ENCODE measurements around the gene PARVB.

Gene PARVB

DNA sequence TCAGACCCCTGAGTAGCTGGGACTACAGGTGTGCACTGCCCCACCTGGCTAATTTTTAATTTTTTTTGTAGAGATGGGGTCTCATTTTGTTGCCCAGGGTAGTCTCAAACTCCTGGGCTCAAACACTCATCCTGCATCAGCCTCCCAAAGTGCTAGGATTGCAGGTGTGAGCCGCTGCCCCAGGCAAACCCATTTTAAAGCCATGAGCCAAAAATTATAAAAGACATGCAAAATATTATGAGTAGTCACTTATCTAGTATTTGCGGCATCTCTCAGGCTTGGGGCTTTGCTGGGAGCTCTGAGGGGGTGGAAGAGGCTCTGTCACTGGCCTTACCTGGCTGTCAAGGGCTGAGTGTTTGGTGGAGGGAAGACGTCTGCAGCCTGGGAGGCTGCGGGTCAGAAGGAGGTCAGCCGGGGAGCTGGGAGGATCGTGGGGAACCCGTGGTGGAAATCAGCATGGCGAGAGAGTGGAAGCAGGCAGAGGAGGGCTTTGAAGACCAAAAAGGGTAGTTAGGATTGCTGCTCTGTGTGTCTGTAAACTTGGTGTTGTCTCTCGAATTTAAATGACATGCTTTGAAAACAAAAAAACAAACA, 87.6 kb downstream of the PARVB start:
- no peak for DNase-seq

DNA sequence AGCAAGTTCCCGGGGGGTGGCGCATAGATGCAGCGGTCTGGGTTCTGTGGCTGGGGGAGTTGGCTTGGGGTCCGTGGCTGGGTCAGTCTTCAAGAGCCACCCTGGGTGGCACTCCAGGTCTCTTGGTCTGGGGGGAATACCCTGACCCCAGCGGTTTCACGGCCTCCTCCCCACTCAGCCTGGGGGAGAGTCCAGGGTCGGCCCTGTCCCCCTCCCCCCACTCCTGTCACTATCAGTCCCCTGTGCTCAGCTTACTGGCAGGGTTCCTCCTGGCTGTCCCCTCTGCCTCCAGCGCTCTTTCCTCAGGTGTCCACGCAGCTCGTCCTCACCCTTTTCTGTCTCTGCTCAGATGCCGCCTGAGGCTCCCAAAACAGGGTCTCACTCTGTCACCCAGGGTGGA, 88.1 kb downstream of the PARVB start:
- no peak for DNase-seq

DNA sequence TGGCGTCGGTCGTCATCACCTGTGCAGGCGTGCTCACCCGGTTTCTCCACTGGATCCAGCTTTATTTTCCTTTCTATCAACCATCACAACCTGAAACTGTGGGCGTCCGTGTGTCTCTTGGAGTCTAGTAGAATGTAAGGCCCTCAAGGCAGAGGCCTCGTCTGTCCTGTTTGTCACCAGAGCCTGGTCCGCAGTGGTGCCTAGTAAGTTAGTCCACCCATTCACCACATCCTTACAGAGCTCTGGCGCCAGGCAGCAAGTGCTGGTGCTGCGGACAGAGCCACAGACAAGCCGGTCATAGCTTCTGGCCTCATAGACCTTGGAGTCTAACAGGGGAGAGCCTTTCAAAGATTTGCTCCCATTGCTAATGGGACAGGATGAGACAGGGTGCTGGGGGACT, 92.2 kb downstream of the PARVB start:
- no peak for DNase-seq

DNA sequence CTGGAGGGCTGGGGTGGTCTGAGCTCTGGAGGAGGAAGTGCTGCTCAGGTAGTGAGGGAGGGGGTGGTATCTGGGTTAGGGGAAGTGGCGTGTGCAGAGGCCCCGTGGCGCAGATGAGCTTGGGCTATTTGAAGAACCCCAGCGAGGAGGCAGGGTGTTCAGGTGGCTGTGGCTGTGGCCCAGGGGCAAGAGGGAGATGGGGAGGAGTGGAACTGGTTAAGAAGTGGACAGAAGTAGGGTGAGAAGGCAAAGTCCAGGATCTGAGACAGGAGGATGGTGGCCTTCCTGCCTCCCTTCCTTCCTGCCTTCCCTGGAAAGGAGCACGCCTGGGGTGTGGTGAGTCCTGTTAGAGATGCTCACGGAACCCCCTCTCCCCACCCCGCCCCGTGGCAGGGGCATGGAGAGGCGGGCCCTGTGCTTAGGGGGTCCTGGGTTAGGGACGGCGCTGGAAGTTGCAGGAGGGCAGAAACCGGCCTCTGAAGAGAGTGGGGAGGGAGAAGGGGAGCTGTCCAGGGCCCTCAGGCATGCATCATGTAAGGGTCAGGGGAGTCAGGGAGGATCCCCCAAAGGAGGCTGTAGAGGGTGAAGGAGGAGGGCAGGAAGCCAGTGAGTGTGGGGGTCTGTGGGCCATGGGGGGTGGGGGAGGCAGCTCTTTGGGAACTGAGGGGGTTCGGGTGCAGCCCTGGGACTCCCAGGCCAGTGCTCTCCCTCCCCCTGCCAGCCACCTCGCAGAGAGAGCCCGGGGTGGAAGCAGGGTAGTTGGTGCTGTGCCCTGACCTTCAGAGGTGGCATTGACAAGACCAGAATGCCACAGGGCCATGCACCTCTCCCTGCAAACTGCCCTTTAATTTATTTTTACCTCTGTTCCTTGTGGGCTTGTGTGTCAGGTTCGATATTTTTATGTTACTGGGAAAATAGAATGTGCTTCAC, 92.9 kb downstream of the PARVB start:
- no peak for DNase-seq

DNA sequence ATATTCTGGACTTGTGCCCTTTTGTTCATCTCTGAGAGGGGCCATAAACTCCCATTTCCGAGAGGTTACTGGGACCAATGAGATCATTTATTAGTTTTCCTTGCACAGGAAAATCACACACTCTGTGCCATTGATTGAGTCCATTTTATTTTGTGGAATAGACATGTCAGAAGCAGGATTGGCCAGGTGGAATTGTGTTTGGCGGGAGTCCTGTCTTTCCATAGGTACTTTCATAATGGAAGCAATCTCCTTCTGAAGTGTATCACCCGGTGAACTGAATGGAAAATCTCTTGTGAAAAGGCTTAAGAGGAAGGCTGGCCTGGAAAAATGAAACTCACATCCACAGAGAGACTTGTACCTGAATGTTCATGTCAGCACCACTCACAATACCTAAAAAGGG, 93.6 kb downstream of the PARVB start:
- no peak for DNase-seq

DNA sequence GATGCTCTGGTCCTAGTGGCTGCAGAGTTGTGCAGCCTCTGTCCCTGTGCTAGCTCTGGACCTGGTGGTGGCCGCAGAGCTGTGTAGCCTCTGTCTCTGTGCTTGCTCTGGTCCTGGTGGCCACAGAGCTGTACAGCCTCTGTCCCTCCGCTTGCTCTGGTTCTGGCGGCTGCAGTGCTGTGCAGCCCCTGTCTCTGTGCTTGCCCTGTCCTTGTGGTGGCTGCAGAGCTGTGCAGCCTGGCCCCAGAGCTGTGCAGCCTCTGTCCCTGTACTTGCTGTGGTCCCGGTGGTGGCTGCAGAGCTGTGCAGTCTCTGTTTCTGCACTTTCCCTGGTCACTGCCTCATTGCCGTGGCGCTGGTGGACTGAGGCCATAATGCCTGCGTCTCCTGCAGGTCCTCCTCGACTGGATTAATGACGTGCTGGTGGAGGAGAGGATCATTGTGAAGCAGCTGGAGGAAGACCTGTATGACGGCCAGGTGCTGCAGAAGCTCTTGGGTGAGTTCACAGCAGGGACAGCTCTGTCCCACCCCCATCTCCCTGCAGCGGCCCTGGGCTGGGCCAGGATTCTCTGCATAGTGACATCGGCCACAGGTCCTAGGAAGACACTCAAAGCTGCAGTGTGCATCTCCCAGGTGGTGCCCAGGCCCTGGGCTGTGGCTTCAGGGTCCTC, 94.7 kb downstream of the PARVB start:
- DNase-seq, result no peak

DNA sequence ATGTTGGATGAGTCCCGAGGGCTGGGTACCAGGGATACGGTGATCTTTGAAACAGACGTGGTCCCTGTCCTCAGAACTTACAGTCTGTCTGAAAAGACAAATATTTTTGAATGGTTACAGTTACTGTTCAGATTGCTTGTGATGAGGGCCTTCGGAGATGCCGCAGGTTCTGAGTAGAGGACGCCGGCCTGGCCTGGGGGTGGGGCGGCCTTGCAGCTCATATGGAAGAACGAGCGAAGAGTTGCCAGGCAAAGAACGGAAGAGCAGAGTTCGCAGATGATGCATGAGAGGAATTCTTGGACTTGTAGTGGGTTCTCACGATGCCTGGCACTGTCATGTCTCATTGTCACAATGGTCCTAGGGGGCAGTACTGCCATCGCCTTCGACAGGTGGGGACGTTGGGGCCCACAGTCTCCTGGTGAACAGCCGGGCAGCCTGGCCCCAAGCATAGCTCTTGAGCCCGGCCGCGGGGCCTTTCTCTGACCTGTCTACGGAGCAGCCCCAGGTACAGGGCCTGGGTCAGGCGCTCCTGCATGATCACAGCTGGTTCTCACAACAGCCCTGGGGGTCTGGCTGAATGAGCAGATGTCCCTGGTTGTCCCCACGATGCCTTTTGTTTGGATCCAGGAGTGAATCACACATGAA, 95.7 kb downstream of the PARVB start:
- no peak for DNase-seq

DNA sequence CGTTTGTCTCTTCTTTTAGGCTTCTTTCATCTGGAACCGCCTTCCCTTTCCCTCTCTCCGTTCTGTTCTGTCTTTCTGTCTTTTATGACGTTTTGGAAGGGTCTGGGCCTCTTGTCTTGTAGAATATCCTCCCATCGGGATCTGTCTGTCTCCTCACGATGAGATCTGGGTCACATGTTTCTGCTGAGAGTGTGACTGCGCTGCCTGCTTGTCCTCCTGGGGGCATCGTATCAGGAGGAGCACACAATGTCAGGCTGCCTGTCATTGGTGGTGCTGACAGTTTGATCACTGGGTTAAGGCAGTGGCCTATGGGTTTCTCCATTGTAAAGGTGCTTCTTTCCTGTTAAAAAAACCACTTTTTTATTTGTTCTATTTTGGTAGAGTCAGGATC, 96.2 kb downstream of the PARVB start:
- DNase-seq, result no peak

DNA sequence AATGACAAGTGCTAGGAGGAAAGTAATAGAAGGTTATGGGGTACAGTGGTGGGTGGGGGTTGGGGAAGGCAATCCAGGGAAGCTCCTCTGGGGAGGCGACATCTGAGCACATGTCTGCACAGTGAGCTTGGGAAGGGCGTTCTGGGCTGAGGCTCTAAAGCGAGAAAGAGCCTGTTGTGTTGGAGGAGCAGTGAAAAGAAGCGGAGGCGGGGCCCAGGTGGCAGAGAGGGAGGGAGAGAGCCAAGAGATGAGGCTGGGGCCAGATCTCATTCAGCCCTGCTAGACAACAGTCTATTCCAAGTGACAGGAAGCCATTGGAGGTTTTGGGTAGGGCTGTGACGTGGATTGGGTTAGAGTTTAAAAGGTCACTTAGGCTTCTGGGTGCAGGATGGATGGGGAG, 101.3 kb downstream of the PARVB start:
- DNase-seq, result no peak

DNA sequence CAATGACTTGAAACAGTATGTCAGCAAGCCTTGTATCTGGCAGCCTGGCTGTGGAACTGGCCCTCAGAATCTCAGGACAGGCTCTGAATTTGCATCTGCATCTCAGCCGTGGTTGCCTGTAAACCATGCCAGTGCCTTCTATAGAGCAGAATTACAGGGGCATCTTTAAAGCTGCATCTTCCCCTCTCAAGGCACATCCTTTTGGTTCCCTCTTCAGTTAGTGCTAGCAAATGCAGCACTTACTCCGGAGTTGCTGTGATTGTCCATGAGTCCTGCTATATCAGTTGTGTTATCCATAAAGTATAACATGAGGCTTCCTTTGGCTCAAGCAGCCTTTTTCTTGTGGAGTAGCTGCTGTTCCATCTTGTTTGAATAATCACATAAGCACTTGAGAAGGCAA, 102.7 kb downstream of the PARVB start:
- no peak for DNase-seq

DNA sequence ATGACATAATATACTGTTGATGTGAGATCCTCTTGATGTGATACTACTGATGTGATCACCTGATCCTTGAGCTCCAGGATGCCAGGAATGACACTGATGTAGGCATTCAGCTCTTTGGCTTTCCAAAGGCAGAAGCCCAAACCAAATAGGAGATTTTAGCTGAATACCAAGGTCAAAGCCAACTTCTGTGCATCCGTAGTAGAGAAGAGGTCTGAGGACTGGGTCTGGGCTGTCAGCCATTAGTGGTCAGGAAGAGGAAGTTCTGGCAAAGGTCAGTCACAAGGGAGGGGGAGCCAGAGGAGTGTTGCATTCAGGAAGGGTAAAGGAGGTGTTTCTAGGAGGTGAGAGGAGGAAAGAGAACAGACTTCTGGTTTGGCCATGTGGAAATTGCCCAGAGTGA, 103.3 kb downstream of the PARVB start:
- no peak for DNase-seq

DNA sequence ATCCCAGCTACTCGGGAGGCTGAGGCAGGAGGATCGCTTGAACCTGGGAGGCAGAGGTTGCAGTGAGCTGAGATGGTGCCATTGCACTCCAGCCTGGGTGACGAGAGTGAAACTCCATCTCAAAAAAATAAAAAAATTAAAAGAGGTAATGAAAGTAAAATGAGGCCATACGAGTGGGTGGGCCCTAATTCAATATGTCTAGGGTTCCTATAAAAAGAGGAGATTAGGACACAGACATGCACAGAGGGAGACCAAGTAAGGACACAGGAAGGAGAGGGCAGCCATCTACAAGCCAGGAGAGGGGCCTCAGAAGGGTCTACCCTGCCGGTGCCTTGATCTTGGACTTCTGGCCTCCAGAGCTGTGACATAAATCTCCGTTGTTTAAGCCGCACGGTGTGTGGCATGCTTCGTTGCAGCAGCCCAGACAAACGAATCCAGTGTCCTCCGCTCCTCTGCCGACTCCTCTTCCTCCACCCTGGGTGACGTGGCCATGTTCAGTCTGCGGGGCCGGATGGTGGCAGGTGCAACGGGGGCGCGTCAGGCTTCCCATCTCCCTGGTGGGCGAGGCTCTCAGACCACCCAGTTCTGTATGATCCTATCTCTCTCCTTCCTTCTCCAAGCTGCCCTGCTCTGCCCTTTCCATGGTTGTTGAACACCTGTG, 105.0 kb downstream of the PARVB start:
- no peak for DNase-seq

DNA sequence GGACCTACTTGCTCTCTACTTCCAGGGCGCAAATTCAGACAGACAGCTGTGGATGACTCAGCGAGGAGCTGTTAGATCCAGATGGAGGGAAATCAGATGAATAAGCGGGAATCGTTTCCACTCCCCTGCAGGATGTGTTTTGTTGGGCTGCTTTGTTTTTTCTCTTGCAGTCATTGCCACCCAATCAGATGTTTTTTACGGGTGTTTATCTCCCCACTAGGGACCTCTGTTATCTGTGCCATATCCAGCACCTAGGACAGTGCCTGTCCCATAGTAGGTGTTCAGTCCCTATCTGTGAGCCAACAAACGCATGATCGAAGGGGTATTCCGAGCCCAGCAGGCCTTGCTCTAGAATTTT, 105.5 kb downstream of the PARVB start:
- no peak for DNase-seq

DNA sequence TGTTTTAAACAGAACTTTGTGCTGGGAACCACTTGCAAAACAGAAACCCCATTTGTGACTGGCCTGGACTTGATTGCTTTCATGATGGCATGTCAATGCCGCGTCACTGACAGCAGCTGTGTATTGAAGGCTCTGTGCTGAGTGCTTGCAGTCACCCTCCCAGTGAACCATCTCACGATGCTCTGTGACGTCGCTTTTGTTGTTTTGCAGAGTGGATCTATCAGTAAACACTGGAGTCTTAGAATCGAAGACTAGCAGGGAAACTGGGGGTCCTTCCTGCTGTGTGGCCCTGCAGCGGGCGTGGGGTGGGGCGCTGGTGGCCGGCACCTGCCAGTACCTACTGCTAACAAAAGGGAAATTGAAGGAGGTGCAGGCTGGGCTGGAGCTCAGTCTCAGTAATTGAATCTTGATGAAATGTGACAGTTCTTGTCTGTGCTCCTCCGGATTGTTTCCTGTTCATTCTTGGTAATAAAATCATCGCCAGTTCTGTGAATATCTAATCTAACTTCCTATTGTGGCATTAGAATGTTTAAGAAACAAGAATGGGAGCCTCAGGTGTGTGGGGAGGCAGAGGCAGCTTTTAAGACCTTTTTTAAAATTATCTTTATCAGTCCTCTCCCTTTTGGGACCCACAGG, 106.1 kb downstream of the PARVB start:
- DNase-seq, result no peak

DNA sequence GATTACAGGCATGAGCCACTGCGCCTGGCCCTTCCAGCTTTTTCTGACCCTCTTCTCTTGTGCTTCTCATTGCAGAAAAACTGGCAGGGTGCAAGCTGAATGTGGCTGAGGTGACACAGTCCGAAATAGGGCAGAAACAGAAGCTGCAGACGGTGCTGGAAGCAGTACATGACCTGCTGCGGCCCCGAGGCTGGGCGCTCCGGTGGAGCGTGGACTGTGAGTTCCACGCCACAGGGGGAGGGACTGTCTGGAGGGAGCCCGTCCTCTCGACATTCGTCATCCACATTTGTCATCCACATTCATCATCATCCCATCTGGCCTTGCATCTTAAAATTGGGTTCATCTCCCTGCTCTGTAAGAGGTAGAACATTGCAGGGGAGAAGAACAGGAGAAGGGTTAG, 107.3 kb downstream of the PARVB start:
- DNase-seq, result no peak

DNA sequence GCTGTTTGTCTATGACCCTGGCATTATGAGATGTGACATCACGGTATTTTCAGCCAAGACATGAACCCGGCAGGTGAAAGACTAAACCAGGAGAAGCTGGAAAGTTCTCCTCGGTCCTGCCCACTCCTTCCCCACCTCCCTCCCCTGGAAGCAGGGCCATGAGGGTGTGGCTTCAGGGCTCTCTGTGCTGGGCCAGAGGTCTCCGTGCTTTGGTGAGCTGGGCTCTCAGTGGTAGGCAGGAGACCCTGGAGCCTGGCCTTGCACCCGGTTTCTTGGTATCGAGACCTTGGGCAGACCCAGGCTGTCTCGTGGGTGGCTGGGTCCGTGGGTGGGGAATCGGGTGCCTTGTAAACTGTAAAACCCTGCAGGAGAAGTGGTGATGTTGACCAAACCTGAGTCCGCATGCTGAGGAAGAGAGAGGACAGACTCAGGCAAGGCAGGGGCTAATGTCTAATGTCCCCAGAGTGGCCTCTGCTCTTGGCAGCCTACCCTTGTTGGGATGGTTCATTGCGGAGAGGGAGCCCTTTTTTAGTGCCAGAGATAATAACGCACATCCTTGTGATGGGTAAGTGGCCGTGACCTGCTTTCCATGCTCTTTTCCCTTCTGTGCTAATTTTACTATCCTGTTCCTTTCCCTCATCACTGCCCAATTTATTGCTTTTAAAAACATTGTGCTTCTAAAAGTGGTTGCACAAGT, 108.0 kb downstream of the PARVB start:
- DNase-seq, result no peak

DNA sequence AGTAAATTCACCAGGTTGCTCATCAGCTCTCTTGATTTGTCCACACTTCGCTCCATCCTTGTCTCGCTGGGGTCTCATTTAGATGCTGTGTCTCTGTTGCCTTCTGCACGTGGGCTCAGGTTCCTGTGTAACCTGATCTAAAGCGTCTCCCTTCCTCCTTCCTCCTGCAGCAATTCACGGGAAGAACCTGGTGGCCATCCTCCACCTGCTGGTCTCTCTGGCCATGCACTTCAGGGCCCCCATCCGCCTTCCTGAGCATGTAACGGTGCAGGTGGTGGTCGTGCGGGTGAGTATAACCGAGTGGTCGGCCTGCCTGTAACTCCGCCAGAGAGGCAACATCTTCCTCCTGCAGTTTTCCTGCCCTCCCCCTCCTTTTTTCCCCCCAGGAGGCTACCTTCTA, 108.6 kb downstream of the PARVB start:
- DNase-seq, result no peak

DNA sequence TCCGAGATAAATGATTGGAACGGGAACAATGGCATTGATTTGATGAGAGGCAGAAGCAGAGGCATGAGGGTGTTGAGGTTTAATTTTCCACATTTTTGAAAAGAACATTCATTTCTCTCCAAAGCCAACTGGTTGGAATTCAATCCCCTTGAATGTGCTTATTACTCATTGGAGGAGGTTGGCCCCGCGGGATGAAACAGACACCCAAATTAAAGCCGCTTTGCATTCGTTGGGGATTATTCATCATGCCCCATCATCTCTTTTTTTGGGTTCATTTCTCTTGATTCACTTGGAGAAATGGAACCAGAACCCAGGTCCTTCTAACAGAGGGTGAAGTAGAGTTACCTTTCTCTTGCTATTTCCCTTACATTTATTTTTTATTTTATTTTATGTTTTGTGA, 109.1 kb downstream of the PARVB start:
- no peak for DNase-seq

DNA sequence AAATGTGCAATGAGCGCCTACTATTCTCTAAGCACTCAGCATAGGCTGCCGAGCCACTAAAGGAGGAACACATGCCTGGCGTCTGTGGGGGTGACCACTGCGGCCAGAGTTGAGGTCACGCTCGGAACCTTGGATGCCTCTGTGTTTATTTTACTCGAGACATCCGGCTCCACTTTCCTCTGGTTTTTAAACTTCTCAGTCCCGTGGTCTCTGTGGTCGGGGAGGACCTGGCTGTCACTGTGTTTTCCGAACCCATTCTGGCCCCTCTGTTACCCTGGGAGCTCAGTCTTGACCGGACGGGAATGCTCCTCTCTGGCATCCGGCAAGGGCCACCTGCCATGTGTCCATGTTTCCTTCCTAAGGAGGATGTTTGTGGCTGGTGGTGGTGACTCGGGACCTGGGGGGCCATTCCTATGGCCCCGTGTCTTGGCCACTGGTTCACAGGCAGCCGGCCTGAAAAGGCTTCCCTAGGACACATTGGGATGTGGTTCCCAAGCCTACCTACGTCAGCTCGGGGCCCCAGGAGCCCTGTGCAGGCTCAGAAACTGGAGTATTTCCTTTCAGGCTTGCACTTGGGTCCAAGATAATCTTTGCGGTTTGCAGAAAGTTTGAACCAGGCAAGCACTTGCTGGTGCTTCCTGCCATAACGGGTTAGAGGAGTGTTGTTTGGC, 109.9 kb downstream of the PARVB start:
- no peak for DNase-seq

DNA sequence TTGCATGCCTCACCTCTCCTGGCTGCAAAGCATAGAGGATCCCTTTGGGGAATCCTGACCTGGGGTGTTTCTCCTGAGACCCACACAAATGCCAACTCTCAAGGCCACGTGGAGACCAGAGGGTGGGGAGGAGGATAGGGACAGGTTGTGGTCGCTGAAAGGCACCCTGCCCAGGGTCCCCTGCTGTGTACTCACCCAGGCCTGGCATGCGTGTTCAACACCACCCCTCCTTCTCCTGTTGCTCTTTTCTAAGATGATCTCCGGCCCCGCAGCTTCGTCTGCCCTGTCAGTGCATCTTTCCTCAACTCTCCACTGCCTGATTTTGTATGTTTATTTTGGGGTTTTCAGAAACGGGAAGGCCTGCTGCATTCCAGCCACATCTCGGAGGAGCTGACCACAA, 112.0 kb downstream of the PARVB start:
- DNase-seq, result no peak

DNA sequence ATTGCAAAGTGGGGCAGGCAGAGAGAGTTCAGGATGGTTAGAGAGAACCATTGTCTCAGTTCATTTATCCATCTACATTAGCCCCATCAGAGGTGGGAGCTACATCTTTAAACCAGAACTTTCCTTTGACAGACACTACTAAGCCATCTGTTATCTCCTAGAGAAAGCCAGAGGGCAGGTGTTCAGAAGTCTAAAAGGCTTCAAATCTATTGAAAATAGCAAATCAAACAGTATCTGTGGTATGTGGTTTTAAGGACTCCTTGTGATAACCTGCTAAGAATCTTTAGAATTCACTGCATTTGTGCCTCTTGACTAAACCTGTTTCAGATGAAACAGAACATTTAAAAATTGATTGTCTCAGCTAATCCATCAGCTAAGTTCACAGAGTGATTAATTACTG, 112.7 kb downstream of the PARVB start:
- no peak for DNase-seq
